Measurements from ENCODE around the gene NAT14.

The NAT14 gene

DNA sequence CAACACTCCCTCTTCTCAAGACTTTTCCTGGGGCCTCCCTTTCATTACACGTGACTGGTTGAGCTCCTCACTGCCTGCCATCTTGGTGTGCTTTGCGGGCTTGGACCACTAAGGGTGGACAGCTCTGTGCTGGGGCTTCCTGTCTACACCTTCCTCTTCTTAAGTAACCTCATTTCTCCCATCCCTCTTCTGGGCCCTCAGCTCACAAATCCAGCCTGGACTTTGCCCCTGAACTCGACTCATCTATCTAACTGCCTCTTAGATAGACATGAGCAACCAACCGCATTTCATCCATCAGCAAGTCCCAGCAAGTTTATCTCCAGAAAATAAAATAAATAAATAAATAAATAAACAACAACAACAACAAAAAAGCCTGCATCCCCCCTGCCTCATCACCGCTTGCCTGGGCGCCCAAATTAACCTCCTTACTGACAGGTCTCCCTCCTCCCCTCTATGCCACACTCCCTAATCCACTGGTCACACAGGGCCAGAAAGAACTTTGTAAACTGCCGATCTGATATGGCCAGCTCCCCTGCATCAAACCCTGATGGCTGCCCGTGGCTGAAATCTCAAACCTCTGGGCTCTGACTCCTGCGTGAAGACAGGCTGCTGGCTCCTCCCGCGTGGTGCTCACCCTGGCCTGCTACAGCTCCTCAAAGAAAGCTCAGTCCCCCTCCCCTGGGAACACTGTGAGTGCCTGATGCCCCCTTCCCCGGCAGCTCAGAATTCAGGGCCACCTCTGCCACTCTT lies 31.3 kb upstream of the NAT14 start:
- FAIRE-seq: no peak

DNA sequence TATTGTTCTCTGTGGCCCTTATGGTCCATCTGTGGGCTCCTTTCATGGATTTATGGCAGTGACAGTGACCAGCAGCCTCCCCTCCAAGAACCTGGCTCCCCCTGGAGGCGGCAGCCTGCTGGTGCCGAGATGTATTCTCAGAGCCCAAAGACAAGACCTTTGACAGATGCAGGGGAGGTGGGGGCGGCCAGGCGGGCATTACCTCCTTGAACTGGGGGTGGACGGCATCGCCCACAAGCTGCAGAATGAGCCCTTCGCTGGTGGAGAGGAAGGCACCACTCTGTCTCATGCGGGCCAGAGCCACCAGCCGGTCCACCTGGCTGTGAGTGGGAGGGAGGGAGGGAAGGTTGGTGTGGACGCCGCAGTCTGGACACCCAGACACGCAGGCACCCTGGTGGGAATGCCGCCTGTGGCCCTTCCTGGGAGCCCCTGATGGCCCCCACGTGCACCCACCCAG lies 30.2 kb upstream of the NAT14 start:
- no peak for FAIRE-seq

DNA sequence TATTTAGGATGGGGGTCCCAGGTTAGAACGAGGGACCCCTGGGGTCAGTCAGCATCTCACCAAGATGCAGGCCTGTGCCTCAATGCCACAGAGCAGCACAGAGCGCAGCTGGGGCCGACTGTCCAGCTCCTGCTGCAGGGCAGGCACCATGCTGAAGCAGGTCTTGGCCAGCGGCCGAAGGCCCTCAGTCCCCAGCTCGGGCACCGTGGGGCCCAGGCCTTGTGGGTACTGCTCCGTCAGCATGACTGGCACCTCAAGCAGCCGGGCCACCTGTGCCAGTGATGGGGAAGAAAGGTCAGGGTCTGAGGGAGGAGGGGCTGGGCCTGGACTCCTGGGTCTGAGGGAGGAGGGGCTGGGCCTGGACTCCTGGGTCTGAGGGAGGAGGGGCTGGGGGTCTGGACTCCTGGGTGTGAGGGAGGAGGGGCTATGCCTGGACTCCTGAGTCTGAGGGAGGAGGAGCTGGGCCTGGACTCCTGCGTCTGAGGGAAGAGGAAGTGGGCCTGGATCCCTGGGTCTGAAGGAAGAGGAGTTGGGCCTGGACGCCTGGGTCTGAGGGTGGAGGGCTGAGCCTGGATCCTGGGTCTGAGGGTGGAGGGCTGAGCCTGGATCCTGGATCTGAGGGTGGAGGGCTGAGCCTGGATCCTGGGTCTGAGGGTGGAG lies 29.3 kb upstream of the NAT14 start:
- no peak for FAIRE-seq

DNA sequence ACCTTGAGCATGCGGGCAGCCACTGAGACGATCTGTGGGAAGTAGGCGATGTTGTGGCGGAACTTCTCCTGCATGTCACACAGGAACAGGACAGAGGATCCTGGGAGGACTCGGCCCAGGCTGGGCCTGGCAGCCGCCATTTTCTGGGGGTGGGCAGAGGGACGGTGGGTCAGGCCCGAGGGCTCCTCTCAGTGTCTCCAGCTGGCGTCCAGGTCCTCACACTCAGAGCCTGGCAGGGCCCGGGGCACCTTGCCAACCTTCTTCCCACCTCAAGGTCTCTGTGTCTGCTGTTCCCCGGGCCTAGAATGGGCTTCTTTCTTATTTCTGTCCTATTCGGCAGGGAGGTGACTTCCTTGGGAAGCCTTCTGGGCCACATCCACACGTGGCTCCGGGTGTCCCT lies 28.6 kb upstream of the NAT14 start:
- no peak for FAIRE-seq

DNA sequence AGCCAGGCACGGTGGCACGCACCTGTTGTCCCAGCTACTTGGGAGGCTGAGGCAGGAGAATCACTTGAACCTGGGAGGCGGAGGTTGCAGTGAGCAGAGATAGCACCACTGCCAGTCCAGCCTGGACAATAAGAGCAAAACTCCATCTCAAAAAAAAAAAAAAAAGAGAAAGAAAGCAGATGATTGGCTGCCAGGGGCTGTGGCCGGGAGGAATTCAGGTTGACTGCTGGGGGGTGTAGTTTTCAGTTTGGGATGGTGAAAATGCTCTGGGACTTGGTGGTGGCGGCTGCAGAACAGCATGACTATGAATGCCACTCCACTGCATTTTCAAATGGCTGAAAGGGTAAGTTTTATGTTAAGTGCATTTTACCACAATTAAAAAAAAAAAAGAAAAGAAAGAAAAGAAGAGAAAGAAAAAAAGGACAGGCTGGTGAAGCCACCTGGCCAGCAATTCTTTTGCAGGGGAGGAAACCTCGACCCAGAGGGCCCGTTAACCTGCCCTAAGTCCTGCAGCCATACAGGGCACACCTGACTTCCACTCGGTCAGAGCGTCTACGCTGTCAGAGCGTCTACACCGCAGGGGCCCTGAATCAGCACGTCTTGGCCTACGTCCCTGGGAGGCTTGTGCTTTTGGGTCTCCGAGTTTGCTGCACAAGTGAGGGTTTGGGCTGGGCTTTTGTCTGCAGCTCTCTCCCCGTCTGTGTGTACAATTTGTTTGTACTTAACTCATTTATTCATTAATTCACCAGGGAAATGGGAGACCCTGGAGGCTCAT lies 27.1 kb upstream of the NAT14 start:
- FAIRE-seq: peak; percentile 6

DNA sequence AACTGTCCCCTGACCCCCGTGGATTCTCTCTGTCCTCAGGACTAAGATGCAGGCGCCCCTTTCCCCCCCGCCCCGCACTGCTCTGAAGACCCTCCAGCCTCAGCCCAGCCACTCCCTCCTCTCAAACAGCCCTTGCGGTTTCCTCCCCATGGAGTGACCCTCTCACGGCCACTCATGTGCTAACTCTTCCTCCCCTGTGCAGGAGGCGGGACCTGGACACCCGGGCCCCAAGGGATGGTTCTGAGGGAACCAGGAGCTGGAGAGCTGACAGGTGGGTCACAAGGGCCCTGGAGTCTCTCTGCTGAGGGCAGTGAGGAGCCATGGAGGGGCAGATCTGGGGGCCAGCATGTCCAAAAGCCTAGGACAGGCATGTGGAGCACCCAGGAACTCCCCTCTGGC lies 25.4 kb upstream of the NAT14 start:
- FAIRE-seq: no peak

DNA sequence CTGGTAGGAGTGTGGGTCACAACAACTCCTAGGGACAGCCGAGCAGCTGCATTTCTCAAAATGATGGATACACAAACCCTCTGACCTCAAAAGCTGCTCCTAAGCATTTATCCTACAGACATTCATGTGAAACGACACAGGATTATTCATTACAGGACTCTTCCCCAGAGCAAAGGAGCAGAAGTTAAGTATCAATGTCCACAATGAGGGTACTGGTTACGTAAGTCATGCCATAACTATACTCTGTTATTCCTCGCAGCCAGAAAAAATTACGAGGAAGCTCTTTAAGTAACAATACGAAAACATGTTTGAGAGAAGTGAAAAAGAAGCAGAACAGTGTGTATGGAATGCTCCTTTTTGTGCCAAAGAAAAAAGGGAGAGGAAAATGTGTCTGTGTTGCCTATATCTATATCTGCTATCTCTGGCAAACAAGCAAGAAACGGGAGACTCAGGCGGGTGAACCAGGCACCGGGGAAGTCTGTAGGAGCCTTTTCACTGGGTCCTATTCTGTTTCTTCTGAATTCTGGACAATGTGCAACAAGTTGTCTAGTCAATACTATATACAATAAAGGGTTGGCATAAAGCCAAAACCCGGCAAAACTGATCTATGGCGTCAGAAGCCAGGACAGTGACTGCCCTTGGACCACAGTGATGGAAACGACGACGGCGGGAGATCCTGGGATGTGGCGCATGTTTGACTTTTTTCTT lies 24.9 kb upstream of the NAT14 start:
- no peak for FAIRE-seq

DNA sequence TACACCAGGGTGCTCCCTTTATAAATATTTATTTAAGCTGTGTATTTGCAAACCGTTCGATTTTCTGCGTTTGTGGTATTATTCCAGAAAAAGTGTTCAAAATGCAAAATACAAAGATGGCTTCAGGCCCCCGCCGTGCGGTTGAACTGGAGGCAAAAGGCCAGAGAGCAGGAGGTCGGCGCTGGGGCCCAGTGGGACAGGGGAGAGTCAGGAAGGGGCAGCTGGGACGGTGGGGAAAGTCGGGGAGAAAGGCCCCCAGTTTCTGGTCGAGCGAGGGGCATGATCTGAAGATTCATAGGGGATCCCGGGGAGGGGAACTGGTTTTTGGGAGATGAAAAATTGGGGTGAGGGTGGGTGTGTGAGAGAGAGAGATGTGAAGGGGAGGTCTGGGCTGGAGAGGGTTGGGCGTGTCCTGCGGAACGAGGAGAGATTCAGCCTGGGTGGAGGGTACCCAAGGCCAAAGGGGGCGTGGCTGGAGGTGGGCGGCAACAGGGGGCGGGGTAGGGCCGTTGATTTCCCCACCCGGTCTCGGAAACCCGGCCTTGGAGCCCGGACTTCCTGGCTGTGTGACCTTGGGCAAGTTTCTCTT lies 24.2 kb upstream of the NAT14 start:
- FAIRE-seq: peak; percentile 96

DNA sequence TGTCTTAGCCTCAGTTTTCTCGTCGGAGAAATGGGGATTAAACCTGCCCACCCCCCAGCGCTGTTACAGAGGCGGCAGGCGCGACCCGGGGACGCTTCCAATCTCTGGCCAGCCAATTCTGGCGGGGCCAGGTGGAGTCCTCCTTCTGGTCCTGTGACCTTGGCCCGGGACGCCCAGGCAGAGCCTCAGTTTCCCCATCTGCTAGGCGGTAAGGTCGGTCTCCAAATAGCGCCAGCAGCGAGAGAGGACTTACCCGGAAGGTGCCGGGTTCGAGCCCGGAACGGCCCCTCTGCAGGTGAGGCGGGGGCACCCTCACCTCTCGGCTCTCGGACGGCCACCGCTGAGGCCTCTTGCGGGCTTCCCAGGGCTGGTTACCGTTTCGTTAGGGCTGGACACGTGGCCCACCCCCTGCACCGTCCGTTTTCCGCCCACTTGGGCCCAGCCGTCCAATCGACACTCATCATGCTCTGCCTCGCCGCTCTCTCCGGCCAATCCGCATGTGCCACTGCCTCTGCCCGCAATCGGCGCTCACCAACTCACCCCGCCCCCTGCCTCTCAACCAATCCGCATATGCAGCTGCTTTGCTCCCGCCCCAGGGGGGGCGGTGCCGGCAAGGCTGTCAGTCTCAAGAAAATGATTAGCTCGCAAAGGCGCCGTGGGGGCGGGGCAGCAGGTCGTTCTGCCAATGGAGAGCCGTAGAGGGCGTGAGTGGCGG lies 23.6 kb upstream of the NAT14 start, which contains the start of gene ISOC2:
TSS of gene ISOC2 (minus strand) at position 384 of the 715 bp plus-strand sequence. CDS start 5,156 bp downstream, outside the sequence.
- FAIRE-seq: peak; percentile 100

DNA sequence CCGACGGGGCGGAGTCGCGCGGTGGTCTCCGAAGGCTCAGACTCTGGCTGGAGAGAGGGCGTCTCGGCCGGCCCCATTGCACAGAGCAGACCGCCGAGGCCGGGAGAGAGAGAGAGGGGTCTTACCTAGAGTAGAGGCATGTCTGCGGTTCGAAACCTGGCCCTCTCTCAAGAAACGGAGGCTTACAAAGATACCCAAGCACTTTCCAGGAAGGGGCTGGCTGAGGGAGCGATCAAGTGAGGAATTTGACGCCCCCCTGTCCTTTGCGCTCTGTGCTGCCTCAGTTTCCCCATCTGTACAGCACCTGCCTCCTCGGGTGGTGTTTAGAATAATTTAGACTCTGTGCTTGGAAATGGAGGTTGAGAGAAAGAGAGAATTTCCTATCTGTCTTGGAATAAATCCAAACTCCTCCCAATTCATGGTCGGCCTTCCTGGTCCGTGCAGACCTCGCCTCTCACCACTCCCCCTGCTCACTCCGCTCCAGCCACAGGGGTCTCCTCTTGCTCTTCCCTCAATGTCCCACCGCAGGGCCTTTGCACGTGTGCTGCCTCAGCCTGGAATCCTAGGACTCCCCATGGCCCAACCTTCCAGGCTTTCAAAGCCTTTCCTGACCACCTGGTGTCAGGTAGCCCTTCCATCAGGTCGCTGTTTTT lies 22.9 kb upstream of the NAT14 start:
- FAIRE-seq: no peak

DNA sequence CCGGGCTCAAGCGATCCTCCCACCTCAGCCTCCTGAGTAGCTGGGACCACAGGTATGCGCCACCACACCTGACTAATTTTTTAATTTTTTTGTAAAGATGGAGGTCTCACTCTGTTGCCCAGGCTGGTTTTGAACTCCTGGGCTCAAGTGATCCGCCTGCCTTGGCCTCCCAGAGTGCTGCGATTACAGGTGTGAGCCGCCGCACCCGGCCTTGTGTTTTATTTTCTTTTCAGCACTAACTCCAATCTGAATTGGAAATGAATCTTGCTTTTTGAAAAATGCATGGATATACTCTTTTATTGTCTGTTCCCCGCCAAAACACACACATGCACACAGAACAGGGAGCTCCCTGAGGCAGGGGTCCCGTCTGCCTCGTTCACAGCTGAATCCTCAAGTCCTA lies 22.3 kb upstream of the NAT14 start:
- no peak for FAIRE-seq

DNA sequence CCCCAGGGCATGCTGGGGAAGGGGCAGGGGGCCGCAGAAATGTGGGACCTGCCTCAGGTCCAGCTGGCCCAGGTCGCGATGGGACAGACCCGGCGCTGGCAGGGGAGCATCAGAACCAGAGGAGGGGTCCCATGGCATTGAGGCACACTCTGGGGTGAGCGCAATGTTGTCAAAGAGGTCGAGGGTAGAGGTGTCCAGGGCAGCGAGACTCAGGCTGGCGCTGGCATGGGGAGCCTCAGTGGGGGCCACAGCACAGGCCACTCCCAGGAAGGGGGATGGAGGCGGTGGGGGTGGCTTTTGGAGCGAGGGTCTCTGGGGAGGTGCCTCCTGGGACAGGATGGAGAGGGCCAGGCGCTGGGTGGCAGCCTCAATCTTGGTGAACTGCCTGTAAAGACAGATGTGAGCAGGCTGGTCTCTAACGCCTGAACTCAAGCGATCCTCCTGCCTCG lies 21.4 kb upstream of the NAT14 start:
- no peak for FAIRE-seq

DNA sequence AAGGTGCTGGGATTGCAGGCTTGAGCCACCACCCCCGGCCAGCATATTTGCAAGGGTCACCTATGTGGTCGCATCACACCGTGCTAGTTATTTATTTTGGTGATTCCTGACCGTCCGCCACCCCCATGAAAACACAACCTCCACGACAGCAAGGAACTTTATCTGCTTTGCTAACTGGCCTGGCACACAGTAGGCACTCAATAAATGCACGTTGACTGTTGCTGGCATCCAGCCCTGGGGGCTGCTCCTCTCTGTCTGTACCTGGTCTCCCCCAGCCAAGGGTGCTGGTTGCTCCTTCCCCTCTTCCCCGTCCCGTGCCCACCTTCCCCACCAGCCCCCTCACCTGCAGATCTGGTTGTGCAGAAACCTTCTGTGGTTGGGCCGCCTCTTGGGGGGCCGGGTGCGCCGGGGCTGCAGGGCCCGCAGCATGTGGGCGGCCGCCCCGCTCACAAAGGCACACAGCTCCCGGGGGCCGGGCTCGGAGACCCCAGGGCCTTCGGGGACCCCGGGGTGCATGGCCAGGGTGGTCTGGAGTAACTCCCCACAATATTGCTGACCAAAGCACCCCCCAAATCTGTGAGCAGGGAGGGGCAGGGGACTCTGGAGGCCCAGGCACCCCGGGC lies 20.8 kb upstream of the NAT14 start:
- no peak for FAIRE-seq

DNA sequence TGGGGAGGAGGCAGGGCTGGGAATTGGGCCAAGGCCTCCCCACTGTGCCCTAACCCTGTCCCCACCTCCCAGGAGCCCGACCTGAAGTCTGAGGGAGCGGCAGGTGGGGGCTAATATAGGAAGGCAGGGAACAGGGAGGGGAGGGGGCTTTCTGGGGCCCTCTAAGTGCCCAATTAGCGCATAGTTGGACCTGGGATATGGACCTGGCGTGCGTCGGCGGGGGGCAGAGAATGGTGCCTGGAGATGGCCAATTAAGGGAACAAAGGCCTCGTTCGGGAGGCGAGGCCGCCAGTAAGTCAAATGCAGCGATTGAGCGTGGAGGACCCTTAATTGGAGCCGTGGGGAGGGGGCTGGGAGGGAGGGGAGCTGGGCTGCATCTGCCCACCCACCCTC lies 20.3 kb upstream of the NAT14 start, which contains the start of gene C19orf85:
TSS of gene C19orf85 (minus strand) at position 90 of the 393 bp plus-strand sequence. CDS start 197 bp downstream, outside the sequence.
- FAIRE-seq: no peak

DNA sequence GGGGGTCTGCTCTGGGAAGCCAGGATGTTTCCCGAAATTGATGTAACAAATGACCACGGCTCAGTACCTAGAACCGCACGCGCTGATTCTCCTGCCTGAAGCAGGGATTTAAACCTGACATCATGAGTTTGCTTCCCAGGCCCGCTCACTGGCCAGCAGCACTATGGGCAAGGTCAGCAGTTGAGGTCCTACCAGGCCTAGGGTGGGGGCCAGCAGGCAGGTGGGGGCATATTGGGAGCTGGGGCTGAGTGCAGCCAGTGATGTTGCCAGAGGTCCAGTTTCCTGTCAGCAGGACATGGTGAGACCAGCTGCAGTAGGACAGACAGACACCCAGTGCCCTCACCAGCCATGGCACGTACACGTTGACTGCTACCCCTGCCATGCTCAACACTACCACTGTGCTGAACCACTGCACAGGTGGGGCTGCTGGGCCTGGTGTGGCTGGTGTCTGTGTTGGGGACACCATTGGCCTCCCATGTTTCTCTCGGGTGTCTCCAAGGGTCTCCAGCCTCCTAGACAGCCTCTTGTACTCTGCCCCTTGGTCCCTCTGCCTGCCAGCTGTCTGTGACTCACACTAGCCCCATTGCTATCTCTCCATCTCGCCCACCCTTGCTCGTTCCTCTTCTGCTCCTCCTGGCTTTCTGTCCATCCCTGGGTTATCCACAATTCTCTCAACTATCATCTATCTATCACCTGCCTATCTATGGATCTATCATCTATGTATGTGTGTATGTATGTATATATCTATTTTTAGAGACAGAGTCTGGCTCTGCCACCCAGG lies 19.3 kb upstream of the NAT14 start:
- no peak for FAIRE-seq

DNA sequence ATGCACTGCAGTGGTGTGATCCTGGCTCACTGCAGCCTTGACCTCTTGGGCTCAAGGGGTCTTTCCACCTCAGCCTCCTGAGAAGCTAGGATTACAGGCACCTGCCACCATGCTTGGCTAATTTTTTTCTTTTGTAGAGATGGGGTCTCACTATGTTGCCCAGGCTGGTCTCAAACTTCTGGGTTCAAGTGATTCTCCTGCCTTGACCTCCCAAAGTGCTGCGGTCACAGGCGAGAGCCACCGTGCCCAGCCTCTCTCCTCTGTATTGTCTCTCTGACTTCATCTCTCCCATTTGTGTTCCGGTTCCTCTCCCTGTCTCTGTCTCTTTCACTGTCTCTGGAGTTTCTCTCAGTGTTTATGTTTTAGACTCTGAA lies 18.8 kb upstream of the NAT14 start:
- no peak for FAIRE-seq

DNA sequence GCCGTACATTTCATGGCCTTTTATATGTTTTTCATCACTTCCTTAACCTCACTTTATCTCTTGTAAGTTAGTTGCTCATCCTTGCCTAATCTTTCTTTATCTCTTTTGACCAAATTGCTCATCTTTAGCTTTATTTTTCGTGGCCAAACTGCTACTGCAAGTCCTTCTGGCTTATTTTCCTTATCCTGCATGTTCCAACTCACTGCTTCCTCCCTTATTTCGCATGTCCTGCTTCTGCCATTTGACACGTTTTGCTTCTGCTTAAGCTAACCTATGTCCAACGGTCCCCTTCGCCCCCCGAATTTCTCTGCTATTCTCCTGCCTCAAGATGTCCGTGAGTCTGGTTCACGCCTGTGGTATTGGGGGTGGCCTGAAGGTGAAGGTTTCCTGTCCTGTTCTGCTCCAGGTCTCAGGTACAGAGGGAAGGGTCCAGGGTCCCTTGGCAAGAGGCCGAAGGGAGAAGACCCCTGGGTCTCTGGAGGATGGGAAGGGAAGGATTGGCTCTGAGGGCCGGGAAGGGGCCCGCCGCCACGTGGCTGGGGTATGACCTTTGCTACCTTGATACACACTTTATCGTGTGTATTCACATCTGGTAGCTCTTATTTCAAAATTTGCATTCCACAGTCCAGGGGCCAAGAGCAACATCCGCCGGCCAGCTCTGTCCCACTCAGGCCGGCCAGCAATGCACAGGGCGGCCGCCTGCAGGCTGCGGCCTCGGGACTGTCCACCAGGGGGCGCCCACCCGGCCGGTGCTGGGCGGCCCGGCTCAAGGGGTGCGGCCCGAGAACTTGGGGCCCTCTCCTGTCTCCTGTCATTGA lies 17.5 kb upstream of the NAT14 start:
- no peak for FAIRE-seq

DNA sequence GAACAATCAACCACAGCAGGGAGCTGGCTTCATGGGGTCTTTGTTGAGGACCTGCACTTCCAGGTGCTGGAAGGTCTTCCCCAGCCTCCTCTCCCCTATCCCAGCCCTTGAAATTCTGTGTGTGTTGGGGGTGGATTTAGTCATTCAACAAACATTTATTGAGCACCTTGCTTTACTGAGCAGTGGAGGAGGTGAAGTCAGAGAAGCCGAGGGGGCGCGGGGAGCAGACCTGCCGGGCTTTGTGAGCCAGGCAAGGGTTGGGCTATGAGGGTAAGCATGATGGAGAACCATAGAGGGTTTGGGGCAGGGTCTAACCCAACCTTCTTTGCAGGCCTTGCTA lies 17.0 kb upstream of the NAT14 start:
- no peak for FAIRE-seq

DNA sequence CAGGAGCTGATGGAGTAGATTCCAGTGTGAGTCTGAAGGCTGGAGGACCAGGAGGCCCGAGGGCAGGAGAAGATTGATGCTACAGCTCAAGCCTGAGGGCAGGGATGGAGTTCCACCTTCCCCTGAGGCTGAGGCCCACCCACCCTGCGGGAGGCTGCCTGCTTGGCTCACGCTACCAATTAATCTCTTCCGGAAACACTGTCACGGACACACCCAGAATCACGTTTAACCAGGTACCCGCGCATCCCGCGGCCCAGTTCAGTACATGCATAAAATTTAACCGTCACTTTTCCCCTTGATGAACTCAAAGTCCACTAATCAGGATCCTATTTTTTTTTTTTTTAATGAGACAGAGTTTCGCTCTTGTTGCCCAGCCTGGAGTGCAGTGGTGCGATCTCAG lies 13.7 kb upstream of the NAT14 start:
- FAIRE-seq: no peak

Measured in G401.6 (cell line).